GM20431 (cell line): ENCODE measurements around the gene ZNF638.
"Not testable (repeated sequence)": the region's sequence is repeated elsewhere in the genome, so short reads cannot be mapped to it uniquely, and the experiment has no call there.

Experiments
- in situ Hi-C: fragments of 300-500 bp; cut with MseI, MboI; formaldehyde crosslinking; loops from one replicate; pipeline ENCODE4 v1.15.0; 2020; ENCODE audit warnings: low sequenced_read_pairs; ENCODE audit not compliant: unreplicated experiment

ZNF638 gene, protein sequence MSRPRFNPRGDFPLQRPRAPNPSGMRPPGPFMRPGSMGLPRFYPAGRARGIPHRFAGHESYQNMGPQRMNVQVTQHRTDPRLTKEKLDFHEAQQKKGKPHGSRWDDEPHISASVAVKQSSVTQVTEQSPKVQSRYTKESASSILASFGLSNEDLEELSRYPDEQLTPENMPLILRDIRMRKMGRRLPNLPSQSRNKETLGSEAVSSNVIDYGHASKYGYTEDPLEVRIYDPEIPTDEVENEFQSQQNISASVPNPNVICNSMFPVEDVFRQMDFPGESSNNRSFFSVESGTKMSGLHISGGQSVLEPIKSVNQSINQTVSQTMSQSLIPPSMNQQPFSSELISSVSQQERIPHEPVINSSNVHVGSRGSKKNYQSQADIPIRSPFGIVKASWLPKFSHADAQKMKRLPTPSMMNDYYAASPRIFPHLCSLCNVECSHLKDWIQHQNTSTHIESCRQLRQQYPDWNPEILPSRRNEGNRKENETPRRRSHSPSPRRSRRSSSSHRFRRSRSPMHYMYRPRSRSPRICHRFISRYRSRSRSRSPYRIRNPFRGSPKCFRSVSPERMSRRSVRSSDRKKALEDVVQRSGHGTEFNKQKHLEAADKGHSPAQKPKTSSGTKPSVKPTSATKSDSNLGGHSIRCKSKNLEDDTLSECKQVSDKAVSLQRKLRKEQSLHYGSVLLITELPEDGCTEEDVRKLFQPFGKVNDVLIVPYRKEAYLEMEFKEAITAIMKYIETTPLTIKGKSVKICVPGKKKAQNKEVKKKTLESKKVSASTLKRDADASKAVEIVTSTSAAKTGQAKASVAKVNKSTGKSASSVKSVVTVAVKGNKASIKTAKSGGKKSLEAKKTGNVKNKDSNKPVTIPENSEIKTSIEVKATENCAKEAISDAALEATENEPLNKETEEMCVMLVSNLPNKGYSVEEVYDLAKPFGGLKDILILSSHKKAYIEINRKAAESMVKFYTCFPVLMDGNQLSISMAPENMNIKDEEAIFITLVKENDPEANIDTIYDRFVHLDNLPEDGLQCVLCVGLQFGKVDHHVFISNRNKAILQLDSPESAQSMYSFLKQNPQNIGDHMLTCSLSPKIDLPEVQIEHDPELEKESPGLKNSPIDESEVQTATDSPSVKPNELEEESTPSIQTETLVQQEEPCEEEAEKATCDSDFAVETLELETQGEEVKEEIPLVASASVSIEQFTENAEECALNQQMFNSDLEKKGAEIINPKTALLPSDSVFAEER (N-terminal part only)

DNA sequence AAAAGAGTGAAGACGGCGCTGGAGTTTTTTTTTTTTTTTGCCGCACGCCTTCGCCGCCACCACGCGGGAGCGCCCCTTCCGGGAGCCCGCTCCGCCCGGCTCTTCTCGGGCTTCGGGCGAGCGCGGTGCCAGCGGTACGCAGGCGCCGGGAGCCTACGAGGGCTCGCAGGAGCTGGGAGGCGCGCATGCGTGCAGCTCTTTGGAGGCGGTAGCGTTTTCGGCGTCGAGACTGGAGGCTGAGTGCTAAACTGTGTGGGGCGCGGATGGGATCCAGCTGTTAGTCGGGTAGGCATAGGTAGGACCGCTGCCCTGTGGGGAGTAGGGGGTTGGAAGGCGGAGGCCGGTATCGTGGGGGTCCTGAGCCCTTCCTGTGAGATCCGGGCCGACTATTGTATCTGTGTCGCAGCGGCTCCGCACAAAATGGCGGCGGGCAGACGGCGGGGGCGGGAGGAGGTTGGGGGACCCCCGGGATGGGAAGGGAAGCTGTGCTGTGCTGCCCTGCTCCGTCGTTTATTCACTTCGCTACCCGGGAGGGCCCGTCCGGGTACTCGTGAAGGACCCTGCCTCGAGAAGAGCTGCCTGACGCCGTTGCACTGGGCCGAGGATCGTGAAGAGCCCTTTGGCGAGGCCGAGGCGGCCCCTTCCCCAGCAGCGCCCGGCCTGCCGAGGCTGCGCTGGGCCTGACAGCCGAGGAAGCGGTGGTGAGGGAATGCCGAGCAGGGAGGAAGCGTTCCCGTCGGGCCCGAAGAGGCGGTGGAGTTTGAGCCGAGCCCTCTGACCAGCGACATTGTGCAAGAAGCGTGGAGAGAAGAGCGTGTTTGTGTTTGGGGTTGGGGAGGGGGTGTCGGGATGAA is at the start of gene ZNF638:
Gene ZNF638 (plus strand): TSS at position 202 of the 854 bp plus-strand sequence. CDS start 17,173 bp downstream, outside the sequence.
- in situ Hi-C loops = no loop called here

DNA sequence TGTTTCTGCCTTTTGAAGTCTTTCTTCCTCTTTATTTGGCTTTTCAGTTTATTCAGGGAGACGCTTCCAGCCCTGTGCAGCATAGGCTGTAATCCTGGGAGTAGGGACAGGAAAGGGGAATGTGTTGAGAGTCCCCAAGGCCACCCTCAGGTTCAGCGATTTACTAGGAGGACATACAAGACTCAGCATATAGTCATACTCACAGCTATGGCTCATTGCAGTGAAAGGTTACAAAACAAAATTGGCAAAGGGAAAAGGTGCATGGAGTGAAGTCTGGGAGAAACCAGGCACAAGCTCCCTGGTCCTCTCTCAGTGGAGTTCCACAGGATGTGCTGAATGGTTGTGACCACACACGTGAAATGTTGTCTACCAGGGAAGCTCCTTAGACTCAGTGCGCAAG is 49.6 kb upstream of the ZNF638 start:
- in situ Hi-C loops = no loop called here

DNA sequence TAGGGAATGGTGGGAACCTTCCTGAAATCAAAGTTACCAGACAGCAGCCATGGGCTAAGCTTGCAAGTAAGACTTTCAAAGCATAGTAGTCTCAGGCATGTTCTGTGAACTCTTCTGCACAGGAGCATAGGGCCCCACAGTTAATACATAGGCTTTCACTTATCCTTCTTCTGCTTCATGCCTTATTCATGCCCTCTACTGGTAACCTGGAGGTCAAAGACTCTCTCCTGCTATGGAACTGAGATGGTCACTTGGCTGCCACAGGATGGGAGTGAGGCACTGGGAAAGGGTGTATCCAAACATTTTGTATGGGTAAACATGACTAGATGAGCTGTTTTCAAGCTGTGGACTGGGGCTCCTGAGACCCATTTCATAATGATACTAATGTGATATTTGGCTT is 49.1 kb upstream of the ZNF638 start:
- in situ Hi-C loops = no loop called here

DNA sequence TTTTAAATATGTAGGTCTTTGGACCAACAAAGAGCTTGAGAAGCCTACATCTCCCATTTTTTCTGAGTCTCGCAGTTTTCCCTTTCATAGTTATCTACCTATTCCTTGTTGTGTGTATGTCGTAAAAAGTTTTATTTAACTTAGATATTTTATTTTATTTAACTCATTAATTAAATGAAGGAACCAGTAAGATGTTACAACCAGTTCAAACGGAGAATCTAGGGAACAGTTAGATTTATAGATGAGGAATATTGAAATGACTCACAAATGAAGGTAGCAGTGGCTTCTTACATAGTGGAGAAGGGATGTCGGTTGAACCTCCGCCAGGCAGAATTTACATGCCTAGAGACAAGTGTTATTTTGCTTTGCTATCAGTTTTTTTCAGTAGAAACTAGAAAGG is 48.5 kb upstream of the ZNF638 start:
- in situ Hi-C loops = no loop called here

DNA sequence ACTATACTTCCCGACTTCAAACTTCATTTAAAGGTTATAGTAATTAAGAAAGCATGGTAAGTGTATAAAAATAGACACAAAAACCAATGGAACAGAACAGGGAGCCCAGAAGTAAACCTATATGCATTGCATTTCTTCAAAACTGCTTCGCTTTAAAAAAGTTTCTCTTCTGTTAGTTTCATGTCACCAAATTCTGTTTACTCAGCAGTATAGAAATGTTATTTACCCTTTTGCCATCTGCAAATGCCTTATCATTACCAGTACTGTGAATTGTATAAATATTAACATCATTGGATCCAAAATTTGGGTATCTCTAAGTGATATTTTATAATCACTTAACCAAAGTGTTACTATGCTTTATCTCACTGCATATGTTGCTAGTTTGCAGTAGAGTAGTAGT is 45.9 kb upstream of the ZNF638 start:
- in situ Hi-C loops = no loop called here

DNA sequence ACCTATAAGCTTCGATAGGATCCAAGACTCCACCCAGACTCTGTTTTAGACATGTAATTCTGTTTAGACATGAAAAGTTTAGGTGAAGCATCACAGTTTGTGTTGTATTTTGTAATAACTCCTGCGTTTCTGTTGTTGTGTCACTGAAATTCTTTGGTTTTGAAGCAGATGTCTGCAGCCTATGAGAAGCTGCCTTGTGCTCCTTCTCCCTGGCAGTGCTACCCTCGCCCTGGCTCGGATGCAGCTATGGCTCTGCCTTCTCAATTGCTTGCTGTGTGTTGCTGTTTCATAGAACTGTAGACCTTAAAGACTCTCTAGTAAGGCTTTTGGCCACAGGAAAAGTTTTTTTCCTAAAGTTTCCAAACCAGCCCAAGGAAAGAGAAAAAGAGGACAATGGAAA is 40.2 kb upstream of the ZNF638 start:
- in situ Hi-C loops = no loop called here

DNA sequence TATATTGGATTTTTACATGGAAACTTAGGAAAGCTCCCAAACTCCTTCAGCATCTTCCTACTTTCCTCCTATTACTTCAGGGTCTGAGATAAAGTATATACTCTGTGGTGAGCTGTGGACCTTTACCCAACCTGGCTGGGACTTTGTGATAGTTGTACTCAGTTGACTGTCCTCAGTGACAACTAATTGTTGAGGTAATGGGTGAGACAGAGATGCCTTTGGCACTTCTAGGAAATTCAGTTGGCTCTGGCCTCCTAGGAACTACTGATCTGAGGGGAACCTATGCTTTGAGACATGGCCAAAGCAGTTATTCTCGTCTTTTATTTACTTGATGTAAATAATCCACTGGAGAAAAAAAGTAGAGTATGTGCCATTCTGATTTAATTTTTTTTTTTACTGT is 39.4 kb upstream of the ZNF638 start:
- in situ Hi-C loops = no loop called here

DNA sequence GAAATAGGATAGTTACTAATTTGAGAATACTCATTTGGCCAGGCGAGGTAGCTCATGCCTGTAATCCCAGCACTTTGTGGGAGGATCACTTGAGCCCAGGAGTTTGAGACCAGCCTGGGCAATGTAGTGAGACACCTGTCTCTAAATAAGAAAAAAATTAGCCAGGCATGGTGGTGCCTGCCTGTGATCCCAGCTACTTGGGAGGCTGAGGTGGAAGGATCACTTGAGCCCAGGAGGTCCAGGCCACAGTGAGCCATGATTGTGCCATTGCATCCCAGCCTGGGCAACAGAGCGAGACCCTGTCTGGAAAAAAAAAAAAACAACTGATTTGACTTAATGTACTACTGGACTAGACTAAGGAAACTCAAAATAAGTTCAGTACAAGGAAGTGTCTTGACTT is 32.7 kb upstream of the ZNF638 start:
- in situ Hi-C loops = loop anchor here (5.0 kb wide), 1 partner anchor 208 kb away; no protein-coding TSS in a partner anchor

DNA sequence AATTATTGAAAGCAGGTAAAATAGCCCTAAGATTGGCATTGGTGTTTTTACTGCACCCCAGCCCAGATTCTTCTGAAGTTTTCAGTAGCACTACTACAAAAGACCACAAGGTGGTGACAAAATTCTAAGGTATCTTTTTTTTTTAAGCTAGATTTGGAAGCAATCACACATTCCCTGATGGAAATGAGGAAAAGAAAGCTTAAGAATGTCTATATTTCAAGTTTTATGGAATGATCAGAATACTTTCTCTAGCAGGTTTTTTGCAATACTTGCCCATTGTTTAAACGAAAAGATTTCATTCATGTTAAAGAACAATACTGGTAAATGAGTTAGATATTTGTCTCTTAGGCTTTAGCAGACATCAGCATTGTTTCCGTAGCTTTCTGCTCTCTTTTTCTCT is 32.1 kb upstream of the ZNF638 start:
- in situ Hi-C loops = loop anchor here (5.0 kb wide), 1 partner anchor 208 kb away; no protein-coding TSS in a partner anchor

DNA sequence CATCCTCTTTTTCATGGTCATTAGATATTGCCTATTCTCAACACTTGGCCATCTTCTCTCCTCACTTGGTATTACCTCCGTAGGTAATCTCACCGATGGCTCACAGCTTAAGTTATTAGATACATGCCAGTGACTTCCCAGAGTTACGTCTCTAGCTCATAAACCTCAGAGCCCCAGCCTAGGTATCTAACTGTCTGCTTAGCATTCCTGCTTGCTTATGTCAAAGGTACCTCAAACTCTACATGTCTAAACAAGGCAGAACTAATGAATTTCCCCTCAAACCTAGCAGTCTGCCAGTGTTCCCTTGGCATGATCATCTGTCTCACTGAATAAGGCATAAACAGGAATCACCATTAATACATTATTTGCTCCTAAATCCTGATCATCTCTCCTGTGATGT is 27.7 kb upstream of the ZNF638 start:
- in situ Hi-C loops = no loop called here

DNA sequence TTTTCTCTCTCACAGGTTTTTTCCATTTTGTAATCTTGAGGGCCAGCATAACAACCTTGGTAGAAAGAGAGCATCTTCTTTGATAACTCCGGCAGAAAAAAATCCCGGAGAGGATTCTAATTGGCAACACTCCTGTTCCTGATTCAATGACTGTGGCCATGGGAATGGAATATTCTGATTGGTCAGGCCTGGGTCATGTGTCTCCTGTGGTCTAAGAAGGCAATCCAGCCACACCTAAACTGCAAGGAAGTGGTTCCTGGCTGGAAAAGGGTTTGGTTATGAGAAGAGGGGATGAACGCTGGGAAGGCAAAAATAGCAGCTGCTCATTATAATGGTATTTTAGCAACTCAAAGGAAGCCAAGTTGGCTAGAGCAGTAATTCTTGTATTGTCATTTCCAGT is 24.8 kb upstream of the ZNF638 start:
- in situ Hi-C loops = no loop called here

DNA sequence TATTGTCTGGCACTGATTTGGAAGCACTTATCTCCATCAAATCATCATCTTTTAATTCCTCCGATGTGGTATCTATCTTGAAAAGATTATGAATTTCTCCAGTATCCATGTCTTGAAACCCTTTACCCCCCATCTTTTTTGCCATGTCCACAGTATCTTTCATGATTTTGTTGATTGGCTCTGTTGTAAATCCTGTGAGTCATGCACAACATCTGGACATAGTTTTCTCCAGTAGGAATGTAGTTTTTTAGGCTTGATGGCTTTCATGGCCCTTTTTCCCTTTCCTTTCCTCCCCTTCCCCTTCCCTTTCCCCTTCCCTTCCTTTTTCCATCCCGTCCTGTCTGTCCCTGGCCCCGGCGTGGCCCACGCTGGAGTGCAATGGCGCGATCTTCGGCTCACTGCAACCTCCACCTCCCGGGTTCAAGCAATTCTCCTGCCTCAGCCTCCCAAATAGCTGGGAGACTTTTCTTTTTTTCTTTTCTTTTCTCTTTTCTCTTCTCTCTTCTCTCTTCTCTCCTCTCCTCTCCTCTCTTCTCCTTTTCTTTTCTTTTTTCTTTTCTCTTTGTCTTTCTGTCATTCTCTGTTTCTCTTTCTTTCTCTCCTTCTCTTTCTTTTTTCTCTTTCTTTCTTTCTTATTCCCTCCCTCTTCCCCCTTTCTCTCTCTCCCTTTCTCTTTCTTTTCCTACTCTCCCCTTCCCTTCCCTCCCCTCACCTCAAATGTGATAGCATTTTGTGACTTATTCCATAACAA is 18.4 kb upstream of the ZNF638 start:
- in situ Hi-C loops = no loop called here

DNA sequence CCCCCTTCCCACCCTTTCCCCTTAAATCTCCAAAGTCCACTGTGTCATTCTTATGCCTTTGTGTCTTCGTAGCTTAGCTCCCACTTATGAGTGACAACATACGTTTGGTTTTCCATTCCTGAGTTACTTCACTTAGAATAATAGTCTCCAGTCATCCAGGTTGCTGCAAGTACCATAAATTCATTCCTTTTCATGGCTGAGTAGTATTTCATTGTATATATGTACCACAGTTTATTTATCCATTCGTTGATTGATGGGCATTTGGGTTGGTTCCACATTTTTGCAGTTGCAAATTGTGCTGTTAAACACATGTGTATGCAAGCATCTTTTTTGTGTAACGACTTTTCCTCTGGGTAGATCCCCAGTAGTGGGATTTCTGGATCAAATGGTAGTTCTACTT is 14.5 kb upstream of the ZNF638 start:
- in situ Hi-C loops = no loop called here

DNA sequence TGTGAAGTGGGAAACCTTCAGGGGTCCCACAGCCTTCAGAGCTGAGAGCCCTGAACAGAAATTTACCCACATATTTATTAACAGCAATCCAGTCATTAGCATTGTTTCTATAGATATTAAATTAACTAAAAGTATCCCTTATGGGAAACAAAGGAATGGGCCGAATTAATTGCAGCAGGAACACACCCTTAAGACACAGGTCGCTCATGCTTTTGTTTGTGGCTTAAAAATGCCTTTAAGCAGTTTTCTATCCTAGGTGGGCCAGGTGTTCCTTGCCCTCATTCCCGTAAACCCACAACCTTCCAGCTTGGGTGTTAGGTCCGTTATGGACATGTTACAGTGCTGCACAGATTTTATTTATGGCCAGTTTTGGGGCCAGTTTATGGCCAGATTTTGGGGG is 13.7 kb upstream of the ZNF638 start:
- in situ Hi-C loops = not testable (repeated sequence)

DNA sequence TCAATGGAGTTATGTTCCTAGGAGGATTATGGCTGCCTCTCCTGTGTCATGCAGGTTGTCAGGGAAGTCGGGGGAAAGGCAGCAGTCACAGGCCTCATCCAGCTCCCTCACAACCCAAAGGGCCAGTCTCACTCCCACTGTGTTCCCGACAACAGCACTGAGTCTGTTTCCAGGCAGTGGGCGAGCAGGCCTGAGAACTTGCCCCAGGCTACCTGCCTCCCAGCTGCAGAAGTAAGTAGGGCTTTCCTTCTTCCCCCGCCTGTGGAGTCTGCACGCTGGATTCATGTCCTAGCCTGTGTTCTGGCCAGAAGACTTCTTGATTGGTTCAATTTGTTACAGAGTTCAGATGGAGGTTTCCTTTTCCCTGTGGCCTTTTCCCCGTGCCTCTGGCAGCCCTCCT is 8.2 kb upstream of the ZNF638 start:
- in situ Hi-C loops = no loop called here

DNA sequence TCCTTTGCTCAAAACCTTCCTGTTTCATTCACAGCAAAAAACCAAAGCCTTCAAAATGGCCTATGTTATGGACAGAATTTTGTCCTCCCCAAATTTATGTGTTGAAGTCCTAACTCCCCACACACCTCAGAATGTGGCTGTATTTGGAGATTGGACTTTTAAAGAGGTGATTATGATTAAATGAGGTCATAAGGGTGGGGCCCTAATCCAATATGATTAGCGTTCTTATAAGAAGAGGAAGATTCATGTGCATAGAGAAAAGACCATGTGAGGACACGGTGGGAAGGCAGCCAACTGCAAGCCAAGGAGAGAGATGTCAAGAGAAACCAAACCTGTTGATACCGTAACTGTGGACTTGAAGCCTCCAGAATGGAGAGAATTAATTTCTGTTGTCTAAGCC is 4.6 kb upstream of the ZNF638 start:
- in situ Hi-C loops = no loop called here

DNA sequence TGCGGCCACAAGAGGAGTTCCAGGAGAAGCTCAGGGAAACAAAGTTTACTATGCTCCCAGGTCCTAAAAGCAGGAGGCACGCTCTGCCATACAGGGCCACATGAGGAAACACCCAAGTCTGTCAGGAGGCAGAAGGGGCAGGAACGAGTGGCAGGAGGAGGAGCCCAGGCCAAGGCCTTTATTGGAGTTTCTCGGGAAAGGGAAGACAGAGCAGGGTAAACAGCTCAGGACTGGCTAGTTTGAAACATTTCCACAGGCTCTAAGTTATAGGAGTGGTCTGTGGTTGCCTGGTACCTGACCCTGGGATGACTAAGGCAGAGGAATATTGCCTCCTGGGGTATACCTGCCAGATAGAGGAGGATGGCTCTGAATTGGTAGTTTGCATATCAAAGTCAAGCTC is 3.7 kb upstream of the ZNF638 start:
- in situ Hi-C loops = no loop called here

DNA sequence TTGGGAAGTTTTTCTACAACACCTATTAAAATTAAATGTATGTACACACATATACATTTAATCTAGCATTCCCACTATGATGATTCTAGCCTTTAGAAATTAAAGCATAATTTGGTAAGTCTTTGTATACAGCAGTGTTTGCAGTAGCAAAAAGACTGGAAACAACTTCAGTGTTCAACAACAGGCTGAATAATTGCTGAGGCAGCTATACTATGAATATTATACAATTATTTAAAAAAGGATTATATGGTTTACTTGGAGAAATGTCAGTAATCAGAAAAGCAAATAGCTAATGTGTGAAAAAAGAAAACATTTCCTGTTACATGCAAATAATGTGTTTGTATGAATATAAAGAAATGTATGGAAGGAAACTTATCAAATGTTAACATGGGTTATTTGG is 1.4 kb upstream of the ZNF638 start:
- in situ Hi-C loops = no loop called here
